GM10266 (cell line): Measurements from ENCODE around the gene NOL3.

Source experiments
- DNase-seq: peaks from one replicate; pipeline ENCODE4 v3.0.0; 2012; ENCODE audit errors: extremely low spot score
- CTCF ChIP-seq: IDR thresholded peaks from 2 replicates; pipeline ENCODE4 v1.5.1; 2012; ENCODE audit warnings: mild to moderate bottlenecking, low read depth; ENCODE audit not compliant: control insufficient read depth, insufficient read depth; ENCODE audit errors: missing control alignments

NOL3 gene

GRCh38 chr16:67144943-67145342 is 25.4 kb upstream of the NOL3 start:
- DNase-seq = no peak
- no peak for TF ChIP-seq CTCF

- no peak for DNase-seq
- TF ChIP-seq CTCF = no peak
Measured at GRCh38 chr16:67145746-67146145, 24.6 kb upstream of the NOL3 start.

GRCh38 chr16:67146523-67147357 is 23.6 kb upstream of the NOL3 start:
- DNase-seq = no peak
- TF ChIP-seq CTCF = peak; percentile 9

GRCh38 chr16:67147437-67148140 is 22.7 kb upstream of the NOL3 start:
- no peak for DNase-seq

GRCh38 chr16:67148221-67148620 is 22.1 kb upstream of the NOL3 start:
- DNase-seq = no peak
- no peak for TF ChIP-seq CTCF

More at GRCh38 chr16:67147437-67148140, 22.7 kb upstream of the NOL3 start:
- TF ChIP-seq CTCF = no peak

GRCh38 chr16:67148656-67149275 is 21.6 kb upstream of the NOL3 start:
- TF ChIP-seq CTCF = no peak
- DNase-seq = no peak
